Choroid plexus epithelial cell (primary cell): ENCODE measurements around the gene ZFP36L2.

ENCODE experiments used
- DNase-seq: peaks from one replicate; pipeline ENCODE4 v3.0.0-alpha.2; 2010; ENCODE audit warnings: low read depth
- H3K4me3 ChIP-seq: 2 replicates; pipeline ENCODE4 v1.5.1; 2011; ENCODE audit warnings: low read depth, mild to moderate bottlenecking, control low read depth, low read length, moderate library complexity
- TF ChIP-seq, protein P1 (sequence below): conservative IDR thresholded peaks from 2 replicates; pipeline ENCODE4 v1.5.1; 2011; ENCODE audit warnings: low read depth, mild to moderate bottlenecking, control low read depth, inconsistent platforms, low read length, moderate library complexity

ZFP36L2 gene

DNA sequence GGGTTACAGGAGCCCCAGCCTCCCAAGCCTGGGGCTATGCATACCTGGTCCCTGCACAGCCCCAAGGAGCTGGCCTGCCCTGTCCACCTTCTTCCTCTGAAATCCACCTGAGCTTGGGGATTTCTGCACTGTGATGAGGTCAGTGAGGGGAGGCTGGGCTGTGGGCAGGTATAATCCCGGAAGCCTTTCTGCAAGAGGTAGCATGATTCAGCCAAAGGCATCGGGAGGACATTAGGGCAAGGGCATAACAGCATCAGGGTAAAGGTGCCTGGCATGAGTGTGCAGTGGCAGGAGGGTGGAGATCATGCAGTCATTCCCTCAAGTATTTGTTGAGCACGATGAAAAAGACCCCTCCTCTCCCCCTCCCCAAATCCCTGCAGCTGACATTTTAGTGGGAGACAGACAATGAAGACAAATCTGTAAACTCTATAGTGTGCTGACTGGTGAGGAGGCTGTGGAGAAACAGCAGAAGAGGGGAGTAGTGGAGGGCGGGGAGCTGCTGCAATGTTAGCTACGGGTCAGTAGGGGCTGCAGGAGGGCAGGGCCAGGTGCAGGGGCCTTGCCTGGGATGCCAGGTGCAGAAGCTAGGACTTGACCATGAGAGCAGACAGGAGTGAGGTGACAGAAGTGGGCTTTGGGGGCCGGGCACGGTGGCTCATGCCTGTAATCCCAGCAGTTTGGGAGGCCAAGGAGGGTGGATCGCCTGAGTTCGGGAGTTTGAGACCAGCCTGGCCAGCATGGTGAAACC is 18.7 kb downstream of the ZFP36L2 start:
- TF ChIP-seq, protein P1, sequence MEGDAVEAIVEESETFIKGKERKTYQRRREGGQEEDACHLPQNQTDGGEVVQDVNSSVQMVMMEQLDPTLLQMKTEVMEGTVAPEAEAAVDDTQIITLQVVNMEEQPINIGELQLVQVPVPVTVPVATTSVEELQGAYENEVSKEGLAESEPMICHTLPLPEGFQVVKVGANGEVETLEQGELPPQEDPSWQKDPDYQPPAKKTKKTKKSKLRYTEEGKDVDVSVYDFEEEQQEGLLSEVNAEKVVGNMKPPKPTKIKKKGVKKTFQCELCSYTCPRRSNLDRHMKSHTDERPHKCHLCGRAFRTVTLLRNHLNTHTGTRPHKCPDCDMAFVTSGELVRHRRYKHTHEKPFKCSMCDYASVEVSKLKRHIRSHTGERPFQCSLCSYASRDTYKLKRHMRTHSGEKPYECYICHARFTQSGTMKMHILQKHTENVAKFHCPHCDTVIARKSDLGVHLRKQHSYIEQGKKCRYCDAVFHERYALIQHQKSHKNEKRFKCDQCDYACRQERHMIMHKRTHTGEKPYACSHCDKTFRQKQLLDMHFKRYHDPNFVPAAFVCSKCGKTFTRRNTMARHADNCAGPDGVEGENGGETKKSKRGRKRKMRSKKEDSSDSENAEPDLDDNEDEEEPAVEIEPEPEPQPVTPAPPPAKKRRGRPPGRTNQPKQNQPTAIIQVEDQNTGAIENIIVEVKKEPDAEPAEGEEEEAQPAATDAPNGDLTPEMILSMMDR = no peak
- DNase-seq = no peak
- no peak overlapping the region for H3K4me3 ChIP-seq

DNA sequence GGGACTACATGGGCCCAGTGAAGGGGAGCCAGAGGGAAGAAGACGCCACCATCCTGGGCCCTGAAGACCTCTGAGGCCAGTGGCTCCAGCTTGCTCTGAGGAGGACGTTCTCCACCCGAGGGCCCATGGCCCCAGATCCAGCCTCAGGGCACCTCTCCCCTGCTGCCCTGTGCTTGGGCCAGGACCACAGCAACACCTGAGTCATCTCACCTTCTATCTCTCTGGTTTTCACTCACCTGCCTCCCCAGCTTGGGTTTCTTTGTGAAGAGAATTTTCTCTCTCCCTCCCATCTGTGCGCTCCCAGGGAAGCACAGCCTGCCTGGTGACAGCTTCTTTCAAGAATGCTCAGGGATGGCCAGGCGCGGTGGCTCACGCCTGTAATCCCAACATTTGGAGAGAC is 19.8 kb downstream of the ZFP36L2 start:
- H3K4me3 ChIP-seq = no peak overlapping the region
- TF ChIP-seq, protein P1 = no peak
- no peak for DNase-seq

GRCh38 chr2:43203373-43203772 is 23.0 kb downstream of the ZFP36L2 start:
- no peak for DNase-seq
- TF ChIP-seq, protein P1 = no peak
- no peak overlapping the region for H3K4me3 ChIP-seq

GRCh38 chr2:43202289-43202688 is 24.1 kb downstream of the ZFP36L2 start:
- TF ChIP-seq, protein P1 = no peak
- no peak overlapping the region for H3K4me3 ChIP-seq
- no peak for DNase-seq

DNA sequence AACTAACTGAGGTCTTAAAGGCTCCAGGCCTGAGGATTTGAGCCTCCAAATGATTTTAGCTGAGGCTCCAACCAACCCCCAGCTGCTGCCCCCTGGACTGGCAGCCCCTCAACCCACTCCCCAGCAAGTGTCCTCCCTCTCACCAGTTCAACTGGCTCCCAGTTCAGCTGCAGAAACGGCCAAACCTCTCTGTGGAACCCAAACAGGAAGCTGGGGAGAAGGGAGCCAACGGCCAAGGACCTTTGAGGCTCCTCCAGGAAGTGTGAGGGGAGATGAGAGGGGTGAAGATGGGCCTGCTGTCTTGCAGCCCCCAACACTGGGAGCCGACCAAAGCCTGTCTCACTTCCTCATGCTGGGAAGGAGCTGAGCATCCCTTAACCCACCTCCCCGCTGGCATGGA is 24.9 kb downstream of the ZFP36L2 start:
- DNase-seq = no peak
- TF ChIP-seq, protein P1 = no peak
- H3K4me3 ChIP-seq = no peak overlapping the region

GRCh38 chr2:43201016-43201415 is 25.4 kb downstream of the ZFP36L2 start:
- no peak for DNase-seq
- H3K4me3 ChIP-seq = no peak overlapping the region
- TF ChIP-seq, protein P1 = no peak
